ENCODE measurements around the gene HRH2.
"Not testable (repeated sequence)": the region's sequence is repeated elsewhere in the genome, so short reads cannot be mapped to it uniquely, and the experiment has no call there.

HRH2 gene

DNA sequence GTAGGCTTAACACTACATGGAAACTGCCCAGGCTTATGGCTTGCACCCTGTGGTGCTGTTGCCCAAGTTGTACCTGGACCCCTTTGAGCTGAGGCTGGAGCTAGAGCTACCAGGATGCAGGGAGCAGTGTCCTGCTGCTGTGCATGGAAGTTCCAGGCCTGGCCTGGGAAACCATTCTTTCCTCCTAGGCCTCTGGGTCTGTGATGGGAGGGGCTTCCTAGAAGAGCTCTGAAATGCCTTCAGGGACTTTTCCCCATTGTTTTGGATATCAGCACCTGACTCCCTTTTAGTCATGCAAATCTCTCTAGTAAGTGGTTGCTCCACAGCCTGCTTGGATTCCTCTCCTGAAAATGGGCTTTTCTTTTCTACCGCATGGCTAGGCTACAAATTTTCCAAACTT, 7.9 kb upstream of the HRH2 start:
- FAIRE-seq: no peak

DNA sequence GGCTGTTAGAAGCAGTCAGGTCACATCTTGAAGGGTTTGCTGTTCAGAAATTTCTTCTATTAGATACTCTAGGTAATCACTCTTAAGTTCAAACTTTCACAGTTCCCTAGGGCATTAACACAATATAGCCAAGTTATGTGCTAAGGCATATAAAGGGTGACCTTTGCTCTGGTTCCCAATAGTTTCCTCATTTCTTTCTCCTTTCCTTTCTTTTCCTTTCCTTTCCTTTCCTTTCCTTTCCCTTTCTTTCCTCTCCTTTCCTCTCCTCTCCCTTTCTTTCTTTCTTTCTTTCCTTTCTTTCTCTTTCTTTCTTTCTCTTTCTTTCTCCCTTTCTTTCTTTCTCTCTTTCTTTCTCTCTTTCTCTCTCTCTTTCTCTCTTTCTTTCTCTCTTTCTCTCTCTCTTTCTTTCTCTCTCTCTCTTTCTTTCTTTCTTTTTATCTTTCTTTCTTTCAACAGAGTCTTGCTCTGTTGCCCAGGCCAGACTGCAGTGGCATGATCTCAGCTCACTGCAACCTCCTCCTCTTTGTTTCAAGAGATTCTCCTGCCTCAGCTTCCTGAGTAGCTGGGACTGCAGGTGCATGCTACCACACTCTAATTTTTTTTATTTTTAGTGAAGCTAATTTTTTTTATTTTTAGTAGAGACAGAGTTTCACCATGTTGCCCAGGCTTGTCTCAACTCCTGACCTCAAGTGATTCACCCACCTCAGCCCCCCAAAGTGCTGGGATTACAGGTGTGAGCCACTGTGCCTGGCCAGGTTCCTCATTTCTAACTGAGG, 7.3 kb upstream of the HRH2 start:
- FAIRE-seq: not testable (repeated sequence)

DNA sequence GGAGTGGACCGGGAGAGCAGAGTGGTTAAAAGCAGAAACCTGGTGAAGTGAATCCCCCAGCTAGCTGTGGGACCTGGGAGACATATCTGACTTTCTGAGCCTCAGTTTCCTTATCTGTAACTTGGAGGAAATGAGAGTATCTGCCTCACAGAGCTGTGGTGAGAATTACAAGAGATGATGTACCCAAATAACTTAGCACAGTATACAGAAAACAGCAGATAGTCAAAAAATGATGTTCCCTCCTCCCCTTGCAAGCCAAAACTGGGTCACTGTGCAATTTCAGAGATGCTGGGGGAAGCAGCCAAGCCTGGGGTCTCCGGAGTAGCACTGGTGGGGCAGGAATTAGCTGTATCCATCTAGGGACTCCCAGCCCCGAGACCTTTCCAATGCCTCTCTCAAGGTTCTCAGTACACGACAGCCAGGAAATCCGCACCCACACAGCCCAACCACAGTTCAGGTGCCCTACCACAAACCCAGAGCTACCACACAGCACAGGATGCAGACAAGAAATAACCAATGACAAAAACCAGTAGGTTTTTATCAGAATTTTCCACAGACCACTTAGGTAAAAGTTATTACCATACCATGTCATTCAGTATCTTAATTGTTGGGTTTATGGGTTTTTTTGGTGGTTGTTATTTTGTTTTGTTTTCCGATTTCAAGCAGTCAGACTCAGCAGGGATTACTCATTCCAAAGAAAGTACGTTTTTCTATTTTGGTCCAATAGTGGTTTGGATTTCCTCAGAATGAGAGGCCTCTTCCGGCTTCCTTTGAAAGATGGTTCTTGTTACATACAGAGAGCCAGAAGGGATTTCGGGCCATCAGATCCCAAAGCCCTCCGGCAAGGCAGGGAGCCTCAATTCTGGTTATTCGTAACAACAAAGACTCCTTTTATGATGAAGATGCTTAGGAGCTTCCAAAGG, 4.9 kb upstream of the HRH2 start:
- FAIRE-seq: no peak

DNA sequence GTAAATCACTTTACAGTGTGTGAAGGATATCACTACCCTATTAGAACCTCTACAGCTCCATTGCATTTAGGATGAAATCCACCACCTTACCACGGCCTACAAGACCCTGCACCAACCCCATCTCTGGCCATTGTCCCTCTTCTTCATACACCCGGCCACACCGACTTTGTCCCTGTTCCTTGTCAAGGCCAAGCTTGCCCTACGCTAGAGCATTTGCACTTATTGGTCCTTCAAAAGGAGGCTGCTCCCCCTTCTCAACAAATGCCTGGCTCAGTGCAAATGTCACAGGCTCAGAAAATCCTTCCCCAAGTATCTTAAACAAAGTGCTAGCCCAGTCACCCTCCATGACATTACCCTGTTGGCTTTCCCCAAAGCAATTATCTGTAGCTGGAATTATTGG, 4.1 kb upstream of the HRH2 start:
- FAIRE-seq: no peak

DNA sequence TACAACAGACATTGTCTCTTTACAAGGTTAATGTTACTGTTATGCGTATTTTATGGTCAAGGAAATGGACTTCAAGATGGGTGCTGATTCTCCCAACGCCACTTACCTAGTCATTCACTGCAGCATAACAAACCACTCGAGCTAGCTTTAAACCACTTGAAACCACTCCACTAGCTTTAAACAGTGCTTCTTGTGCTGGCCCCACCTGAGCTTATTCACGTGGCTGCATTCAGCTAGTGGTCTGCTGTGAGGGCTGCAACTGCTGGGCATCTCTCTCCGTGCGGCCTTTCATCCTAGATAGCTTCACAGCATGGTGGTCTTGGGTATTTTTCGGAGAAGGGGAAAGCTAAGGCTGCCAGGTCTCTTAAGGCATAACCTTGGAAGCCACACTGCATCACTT, 3.5 kb upstream of the HRH2 start:
- FAIRE-seq: no peak

DNA sequence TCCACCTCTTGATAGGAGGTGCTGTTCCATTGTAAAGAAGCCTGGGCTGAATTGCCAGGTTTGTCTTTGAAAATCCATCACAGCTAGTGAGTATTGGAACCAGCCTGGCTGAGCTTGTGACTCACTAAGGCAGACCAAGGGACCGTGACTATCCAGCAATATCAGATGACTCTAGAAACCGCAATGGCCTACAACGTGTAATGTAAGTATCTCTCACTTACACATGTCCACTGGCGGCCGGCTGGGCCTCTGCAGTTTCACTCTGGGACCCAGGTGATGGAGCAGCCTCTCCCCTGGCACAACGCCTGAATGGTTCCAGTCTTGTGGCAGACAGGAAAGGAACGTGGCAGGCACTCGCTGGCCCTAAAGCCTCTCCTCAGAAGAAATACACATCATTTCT, 3.1 kb upstream of the HRH2 start:
- FAIRE-seq: no peak

DNA sequence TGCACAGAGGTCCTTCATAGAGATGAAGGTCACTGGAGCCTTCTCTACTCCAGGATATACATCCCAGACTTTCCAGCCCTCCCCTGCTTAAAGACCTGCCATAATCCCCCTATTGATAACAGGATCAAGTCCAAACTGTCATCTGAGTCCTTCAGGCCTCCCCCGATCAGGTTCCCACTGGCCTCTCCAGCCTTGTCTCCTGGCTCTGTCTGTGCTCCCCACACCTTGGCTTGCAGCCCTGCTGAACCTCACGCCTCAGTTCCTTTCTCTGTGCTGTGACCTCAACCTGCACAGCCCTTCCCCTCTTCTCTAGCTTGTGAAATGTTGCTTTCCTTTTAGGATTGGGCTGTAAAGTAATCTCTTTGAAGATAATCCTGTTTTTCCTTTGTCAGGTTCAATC, 2.5 kb upstream of the HRH2 start:
- FAIRE-seq: no peak

DNA sequence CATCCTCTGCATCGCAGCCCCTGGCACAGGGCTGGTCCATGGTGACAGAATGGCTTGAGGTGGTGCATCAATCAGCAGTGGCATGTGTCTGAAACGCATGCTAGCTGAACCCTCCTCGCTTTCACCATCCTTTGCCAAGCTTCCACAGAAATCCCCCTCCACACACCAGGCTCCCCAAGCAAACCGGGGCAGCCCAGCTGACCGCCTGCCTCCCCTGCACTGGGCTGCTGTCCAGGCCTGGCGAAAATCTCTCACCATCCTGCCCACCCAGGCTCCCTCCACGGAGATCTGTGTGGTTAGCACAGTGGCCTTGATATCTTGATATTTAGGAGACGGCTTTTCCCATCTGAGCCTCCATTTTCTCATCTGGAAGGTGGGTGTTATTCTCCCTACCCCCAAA, 905 bp upstream of the HRH2 start:
- no peak for FAIRE-seq

DNA sequence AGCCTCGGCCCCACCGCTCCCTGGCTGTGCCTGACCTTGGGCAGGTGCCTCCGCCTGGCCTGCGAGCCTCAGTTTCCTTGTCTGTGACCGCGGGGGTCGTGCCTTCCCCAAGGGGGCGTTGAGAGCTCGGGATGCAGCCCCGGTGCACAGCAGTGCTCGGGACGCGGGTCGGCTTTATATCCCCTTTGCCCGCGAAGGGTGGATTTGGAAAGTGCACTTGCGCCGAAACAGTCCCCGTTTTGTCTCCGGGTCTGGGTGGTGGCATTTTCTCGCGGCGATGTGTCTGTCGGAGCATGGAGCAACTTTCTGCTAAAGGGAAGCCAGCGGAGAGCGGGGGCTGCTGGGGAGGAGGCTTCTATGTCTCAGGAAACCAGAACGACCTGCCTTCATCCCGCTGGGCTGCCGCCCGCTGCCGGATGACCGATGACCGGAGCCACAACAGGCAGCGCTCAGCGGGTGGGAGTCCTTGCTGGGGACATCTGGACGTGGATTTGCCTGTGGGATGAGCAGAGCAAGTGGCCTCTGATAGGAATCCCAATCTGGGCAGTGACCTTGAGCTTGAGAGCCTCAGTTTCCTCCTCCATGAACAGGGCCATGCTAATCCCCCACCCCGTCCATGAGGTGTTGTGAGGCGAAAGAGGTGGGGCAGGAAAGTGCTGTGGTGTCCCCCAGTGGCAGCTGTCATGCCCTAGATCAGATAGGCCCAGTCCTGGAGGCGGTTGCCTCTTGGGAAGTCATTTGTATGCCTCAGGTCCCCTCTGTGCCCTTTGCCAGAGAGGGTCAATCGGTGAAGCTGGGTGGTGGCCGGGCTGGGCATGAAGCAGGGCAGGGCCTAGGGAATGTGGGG, 651 bp downstream of the HRH2 start:
- FAIRE-seq: no peak

DNA sequence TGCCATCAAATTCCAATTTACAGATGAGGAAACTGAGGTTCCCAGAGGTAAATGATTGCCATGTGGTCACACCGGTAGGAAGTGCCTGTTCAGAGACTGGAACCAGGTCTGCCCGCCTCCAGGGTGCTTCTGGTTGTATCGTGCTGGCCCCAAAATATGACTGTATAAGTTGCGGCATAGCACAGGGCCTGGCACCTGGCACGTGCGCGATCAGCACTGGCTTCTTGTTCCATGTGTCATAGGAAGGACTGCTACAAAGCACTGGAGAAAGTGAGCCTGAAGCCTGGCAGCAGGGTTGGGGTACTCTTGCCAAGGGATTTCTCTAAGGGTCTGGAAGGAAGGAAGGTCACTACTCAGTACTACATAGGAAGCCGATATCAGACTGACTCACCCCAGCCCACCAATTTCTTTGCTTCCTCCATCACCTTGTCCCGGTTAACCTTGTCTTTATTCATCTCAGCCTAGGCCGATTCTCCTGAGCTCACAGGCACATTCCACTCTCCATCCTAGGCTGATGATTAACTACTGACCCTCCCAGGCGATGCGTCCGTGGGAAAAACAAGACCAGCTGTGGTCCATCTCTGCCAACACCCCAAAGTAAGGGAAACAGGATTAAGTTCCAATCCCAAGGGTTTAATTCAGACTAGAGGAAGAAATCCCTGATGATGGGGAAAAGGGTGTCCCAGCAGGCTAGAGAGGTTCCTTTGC, 1.8 kb downstream of the HRH2 start:
- no peak for FAIRE-seq

DNA sequence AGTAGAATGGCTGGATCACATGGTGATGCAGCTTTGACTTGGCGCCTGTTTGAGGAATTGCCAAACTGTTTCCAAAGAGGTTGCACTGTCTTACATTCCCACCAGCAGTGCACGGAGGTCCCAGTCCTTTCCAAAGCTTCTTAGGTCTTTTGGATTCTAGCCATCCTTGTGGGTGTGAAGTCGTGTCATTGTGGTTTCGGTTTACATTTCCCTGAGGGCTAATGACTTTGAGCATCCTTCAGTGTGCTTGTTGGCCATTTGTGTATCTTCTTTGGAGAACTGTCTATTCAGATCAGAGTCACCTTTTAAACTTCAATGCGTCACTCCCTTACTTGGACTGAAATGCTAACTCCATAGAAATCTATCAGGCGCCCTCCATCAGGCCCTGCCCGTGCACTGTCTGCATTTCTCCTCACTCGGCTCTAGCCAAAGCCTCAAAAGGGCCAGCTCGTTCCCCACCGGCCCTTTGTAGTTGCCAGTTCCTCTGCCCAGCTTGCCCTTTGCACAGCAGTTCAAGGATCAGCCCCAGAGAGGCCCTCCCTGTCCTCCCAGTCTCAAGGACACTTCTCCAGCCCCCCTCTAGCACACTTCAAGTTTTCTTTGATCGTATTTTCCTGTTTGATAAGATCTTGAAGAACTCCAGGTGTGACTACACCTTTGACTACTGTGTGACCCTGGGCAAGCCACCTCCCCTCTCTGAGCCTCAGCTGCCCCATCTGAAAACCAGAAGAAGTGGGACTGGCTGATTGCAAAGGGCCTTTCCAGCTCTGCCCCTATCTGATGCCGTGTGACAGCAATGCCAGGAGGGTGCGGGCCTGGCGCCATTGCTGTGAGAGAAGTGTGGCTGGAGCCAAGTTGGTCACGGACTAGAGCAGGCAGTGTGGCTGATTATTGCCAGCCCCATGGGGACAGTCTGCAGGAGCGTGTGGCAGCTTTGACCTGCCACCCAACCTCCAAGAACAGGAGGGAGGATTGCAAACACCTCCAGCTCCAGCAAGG, 5.6 kb downstream of the HRH2 start:
- no peak for FAIRE-seq

DNA sequence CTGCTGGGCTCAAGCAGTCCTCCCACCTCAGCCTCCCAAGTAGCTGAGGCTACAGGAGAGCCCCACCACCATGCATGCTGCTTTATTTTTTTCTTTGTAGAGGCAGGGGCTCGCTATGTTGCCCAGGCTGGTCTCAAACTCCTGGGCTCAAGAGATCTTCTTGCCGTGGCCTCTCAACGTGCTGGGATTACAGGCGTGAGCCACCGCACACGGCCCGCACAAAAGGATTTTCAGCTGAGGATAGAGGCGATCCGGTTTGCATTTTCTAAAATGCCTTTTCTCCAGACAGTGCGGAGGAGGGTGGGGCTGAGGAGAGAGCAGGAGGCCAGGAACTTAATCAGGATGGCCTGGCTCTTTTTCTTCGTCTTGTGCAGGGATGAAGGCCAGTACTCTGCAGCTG, 6.9 kb downstream of the HRH2 start:
- no peak for FAIRE-seq

DNA sequence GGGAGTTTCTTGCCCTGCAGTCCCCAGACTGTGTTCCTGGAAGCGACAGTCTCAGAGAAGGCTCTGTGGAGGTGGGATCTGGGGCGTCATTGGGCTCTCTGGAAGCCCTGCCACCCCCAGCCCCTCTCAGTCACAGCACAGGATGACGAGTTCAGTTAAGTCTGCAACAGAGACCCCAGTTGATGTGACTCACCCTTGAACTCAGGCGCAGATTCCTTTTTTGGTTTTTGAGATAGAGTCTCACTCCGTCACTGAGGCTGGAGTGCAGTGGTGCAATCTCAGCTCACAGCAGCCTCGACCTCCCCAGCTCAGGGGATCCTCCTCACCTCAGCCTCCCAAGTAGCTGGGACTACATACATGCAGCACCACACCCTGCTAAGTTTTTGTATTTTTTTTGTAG, 8.3 kb downstream of the HRH2 start:
- FAIRE-seq: no peak

DNA sequence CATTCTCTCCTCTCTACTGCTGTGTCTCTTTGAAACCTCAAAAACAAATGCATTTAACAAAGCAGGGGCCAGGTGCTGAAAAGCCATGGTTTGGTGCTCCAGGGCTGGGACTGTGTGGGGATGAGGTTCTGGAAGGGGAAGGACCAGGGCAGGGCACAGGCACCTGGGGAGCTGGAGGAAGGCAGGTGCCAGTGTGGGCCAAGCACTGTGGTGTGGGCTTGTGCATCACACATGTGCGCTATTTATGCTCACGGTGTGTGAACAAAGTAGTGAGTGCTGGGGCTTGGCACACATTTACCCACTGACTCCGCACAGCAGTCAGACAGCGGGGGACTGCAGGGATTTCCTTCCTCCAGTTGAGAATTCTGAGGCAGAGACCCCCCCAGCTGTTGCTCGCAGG, 10.1 kb downstream of the HRH2 start:
- no peak for FAIRE-seq

DNA sequence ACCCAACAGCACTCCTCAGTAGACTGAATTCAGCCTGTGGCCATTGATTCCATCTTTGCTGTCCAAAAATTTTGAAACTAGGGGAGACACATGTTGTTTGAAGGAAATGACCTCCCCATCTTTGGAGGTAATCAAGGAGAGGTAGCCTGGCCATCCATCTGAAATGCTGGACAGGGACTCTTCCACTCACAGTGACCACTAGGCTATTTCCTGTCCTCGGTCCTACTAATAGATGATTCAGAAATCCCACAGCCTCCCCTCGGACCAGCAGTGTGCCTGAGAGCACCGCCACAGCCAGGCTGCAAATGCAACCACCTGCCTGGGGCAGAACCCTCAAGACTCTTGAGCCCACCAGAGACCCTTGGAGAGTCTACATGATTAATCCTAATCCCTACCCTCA, 12.5 kb downstream of the HRH2 start:
- no peak for FAIRE-seq

DNA sequence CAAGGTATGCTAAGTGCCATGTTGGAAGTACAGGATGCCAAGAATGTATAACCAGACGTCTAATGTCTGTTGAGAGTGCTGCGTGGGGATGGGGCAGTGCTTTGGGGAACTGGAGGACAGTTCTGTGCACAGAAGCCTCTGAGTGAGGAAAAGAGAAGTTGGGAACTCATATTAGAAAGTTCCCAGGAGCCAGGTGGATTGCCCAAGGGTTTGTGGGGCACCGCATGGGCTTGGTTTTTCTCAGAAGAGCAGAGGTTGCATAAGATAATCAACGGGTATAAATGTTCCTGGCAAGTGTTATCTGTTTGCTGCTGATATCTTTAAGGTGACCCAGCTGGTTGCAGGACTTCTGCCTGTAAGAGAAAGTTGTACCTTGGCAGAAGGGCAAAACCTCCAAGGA, 13.1 kb downstream of the HRH2 start:
- no peak for FAIRE-seq

DNA sequence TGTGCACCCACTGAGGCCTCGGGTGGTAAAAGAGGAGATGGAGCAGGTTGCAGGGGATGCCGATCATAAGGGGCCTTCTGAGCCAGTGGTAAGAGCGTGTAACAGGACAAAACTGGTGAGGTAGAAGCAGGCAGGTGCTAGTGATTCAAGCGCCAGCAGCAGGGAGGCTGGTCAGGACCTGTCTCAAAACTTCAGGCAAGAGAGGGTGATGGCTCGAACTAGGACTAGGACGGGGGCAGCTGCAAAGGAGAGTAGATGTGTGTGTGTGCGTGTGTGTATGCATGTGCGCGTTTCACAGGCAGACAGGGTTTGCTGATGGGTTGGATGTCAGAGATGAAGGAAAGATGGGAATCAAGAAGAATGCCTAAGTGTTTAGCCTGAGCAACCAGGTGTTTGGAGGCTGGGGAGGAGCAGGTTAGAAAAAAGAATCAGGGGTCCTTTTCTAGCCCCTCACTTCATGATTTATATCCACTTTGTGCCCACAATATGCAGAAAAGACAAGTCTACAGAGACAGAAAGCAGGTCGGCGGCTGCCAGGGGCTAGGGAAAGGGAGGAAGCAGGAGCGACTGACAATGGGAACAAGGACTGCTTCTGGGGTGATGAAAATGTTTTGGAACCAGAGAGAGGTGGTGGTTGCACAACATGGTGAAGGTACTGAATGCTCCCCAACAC, 15.2 kb downstream of the HRH2 start:
- no peak for FAIRE-seq

DNA sequence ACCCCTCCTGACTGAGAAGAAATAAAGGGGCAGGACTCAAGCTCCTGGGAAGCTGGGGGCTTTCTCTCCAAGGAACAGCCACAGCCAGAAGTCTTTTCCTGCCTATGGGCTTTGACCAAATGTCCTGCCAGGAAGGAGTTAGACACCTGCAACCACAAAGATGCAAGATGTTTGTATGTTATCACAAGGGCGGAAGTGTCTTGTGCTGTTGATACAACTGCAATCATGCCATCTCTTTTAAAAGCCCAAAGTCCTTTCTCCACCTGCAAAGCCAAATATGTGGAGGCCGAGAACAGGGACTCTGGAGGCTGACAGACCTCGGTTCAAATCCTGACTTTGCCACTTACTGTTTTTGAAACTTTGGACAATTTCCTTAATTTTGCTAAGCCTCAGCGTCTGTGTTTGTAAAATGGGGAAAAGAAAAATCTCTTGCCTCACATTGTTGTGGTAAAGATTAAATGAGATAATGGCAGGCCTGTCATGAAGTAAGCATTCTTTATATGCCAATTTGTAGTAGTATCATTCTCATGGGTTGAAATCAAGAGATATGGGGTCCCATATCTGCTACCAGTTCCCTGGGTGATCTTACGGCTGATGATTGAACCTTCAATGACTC, 17.0 kb downstream of the HRH2 start:
- FAIRE-seq: no peak

DNA sequence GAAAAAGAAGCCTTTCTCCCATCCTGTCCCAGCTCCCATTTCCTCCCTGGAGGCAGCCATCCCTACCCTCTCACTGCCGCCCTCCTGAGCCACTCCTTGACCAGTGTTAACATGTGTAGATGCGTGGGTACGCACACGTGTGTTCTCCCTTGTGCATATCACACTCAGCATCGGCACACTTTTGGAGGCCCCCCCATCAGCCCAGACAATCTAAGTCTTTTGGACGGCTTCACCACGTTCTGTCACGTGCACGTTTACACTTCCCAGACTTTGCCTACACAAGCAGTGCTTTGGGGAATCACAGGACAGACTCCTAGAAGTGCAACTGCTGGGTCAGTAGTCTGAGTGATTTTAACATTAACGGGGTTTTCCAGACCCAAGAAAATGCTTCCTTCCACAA, 18.0 kb downstream of the HRH2 start:
- FAIRE-seq: no peak

DNA sequence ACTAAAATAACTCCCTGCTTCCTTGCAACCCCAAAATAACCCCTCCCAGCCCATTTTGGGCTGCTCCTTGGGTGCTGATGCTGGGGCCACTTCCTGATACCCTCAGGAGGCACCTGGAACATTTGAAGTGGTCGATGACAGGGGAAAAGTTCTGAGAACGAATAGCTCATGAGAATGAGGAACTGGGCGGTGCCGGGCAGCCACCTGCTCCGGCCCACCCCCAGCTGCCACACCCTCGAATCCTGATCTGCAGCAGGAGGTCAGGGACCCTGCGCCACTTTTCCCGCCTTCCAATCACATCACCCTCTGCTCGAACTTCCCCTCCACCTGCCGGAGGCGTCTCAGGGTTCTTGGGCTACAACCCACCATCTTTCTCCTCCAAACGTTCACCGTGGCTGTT, 19.7 kb downstream of the HRH2 start:
- FAIRE-seq: no peak

Measured in TTC549 (cell line).